NCI-H1048 (cell line): Measurements from ENCODE around the gene TRAPPC10.

Experiments
- DNase-seq: peaks from one replicate; lab custom pipeline; 2025; lab: John Stamatoyannopoulos, UW

The TRAPPC10 gene

GRCh38 chr21:44005071-44005470 lies 7.0 kb upstream of the TRAPPC10 start:
- no peak for DNase-seq

DNA sequence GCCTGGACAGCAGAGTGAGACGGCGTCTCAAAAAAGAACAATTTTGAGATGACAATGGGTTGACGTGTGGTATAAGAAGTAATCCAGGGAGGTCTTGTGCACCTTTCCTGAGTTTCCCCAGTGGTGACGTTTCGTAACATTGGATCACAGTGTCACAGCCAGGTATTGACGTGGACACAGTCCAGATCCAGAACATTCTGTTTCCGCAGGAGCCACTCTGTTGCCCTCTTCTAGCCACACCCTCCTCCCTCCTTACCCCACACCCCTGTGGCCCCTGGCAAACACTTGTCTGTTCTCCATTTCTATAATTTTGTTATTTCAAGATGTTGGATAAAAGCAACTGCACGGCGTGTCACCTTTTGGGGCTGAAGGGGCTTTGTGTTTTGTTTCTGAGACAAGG lies 6.5 kb upstream of the TRAPPC10 start:
- no peak for DNase-seq

DNA sequence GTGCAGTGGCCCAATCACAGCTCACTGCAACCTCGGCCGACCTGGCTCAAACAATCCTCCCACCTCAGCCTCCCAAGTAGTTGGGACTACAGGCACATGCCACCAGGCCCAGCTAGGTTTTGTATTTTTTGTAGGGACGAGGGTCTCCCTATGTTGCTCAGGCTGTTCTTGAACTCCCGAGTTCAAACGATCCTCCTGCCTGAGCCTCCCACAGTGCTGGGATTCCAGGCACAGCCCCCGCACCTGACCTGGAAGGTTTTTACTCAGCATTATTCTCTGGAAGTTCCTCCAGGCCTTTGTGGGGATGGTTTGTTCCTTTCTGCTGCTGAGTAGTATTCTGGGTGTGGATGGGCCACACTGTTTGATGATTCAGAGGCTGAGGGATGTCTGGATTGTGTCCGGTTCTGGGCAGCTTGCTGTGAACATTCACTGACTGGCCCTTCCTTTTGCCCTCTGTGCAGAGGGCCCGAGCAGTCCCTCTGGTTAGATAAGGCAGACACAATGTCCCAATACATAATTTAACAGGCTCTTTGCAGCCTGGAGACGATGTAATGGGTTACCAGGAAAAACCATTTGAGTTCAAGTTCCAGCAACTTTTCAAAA lies 6.0 kb upstream of the TRAPPC10 start:
- no peak for DNase-seq

GRCh38 chr21:44006656-44007055 lies 5.5 kb upstream of the TRAPPC10 start:
- no peak for DNase-seq

DNA sequence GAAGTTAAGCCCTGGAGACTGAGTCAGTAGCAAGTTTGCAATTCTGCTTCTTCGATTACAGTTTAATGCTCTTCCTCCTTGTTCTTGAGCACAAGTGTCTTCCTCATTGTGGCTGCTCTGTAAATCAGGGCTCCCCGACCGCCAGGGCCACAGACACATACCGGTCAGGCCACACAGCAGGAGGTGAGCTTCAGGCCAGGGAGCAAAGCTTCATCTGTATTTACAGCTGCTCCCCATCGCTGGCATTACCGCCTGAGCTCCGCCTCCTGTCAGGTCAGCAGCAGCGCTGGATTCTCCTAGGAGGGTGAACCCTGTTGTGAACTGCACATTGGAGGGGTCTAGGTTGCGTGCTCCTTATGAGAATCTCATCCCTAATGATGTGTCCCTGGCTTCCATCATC lies 1.7 kb upstream of the TRAPPC10 start:
- DNase-seq: no peak

DNA sequence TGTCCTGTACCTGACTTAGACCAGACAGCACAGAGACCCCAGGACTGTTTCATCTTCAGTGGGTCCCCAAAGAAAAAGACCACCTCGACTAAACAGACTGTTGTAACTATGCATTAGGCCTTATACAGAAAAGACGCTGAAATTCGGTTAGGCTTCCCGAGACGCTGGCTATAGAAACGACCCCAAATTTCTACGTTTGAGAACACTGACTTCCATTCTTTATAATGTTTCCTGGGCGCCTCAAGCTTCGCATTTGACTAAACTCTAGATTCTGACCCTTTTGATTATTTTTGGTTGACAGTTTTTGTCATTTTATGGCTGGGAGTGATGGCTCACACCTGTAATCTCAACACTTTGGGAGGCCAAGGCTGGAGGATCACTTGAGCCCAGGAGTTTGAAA lies 986 bp upstream of the TRAPPC10 start:
- DNase-seq: no peak

- no peak for DNase-seq
Measured at GRCh38 chr21:44012474-44013379, 618 bp downstream of the TRAPPC10 start.

DNA sequence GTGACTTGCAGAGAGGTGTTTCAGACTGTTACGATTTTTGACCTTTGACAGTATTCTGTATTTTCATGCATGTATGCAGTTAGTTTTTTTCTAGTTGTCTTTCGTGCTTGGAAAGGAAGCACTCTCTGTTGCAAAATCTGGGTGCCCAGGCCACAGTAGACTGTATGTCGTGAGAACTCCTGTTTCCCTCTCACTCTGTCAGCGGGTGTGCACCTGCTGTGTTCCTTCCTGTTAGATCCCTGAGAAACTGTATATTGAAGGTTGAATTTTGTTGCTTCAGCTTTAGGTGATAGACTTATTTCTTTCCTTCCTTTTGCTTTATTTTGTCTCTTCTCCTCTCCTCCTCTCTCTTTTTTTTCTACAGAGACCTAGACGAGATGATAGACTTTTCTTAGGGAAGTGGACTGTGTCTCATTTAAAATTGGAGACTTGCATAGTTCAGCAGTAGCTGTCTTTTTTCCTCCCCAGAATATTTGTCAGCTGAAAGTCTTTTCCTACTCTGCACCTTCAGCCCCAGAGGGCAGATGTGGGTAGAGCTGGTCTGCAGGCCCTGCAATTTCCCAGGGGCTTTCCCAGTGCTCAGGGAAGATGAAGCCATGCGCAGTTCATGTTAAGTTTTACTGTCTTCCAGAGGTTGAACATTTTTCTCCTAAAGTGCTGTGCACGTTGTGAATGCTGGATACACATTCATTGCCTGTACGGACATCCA lies 1.4 kb downstream of the TRAPPC10 start:
- no peak for DNase-seq

DNA sequence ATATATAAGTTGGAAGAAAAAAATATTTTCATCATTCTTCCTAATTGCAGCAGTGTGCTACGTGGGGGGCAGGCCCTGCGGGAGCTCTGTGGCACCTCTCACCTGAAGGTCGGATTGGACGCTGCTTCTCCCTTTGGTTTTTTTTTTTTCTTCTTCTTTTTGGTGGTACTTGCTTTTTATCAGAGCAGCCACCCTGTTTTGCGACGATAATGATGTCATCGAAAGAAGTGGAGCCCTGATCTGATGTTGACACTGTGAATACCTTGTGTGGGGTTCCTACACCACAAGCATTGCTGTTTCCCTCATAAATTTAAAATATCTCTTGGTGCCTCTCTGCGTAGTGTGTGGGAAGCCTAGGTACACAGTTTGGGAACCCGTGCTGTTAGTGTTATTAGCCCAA lies 5.5 kb downstream of the TRAPPC10 start:
- DNase-seq: no peak

DNA sequence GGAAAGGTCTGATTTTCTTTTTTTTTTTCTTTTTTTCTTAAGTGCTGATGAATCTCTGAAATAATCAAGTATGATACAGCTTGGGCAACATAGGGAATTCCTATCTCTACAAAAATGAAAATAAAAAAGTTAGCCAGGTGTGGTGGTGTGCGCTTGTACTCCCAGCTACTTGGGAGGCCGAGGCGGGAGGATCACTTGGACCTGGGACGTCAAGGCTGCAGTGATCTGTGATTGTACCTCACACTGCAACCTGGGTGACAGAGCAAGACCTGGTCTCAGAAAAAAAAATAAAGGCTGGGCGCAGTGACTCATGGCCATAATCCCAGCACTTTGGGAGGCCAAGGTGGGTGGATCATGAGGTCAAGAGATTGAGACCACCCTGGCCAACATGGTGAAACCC lies 6.0 kb downstream of the TRAPPC10 start:
- no peak for DNase-seq

DNA sequence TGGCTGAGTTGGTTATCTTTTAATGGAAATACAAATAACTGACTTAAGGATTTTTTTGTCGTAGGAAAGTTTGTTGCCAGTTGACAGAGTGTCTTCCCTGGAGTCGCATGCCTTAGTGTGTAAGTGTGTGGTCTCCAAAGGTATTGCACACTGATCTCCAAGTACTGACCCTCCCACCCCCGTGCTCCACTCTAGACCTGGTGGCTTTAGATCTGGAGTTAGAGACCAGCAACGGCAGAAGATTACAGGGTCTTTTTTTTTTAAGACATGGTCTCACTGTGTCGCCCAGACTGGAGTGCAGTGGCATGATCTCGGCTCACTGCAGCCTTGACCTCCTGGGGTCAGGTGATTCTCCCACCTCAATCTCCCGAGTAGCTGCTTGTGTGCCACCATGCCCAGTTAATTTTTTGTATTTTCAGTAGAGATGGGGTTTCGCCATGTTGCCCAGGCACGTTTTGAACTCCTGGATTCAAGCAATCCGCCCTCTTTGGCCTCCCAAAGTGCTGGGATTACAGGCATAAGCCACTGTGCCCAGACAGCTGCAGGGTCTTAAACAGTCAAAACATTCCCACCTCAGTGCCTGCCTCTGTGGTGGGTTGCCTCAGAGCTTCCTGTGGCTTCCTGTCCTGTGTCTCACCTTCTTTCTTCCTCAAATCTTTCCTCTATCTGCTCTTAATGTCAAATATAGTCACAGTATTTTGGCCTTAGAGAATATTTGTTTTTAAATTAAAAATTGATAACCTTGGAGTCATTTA lies 6.9 kb downstream of the TRAPPC10 start:
- DNase-seq: no peak

GRCh38 chr21:44019568-44019958 lies 7.5 kb downstream of the TRAPPC10 start:
- no peak for DNase-seq

DNA sequence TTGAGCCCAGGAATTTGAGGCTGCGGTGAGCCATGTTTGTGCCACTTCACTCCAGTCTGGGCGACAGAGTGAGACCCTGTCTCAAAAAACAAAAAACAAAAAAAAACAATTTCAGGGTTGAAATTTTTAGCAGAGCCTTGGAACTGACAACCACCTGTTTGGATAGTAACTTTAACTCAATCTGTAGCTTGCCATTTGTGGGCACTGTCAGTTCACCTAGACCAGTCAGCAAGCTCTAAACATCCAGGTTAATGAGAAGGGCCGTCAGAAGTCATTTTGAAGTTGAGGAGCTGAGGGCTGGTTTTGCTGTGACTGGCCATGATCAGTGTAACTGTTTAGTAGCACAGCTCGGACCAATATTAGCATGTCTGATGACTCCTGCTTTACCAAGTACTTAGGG lies 8.4 kb downstream of the TRAPPC10 start:
- DNase-seq: no peak

- no peak for DNase-seq
Measured at GRCh38 chr21:44021064-44021463, 9.0 kb downstream of the TRAPPC10 start.

- no peak for DNase-seq
Measured at GRCh38 chr21:44024257-44024656, 12.1 kb downstream of the TRAPPC10 start.

DNA sequence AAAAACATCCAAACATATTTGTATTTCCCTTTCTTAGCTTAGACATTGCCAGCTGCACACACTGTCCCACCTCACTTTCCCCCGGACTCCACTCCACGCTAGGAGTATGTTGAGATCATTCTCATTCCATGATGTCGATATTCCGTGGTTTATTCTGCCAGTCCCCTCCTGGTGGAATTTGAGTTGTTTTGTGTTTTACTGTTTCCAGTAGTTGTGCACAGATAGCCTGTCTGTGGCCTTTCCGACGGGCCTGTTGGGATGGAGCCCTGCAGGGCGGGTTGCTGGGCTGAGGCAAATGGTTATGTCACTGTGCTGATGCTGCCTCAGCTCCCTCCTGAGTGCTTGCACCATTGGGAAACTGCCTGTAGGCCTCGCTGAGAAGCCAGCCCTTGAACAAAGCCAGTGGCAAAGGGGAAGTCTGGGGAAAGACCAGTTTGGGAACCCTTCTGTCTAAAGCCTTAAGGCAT lies 12.8 kb downstream of the TRAPPC10 start:
- no peak for DNase-seq

DNA sequence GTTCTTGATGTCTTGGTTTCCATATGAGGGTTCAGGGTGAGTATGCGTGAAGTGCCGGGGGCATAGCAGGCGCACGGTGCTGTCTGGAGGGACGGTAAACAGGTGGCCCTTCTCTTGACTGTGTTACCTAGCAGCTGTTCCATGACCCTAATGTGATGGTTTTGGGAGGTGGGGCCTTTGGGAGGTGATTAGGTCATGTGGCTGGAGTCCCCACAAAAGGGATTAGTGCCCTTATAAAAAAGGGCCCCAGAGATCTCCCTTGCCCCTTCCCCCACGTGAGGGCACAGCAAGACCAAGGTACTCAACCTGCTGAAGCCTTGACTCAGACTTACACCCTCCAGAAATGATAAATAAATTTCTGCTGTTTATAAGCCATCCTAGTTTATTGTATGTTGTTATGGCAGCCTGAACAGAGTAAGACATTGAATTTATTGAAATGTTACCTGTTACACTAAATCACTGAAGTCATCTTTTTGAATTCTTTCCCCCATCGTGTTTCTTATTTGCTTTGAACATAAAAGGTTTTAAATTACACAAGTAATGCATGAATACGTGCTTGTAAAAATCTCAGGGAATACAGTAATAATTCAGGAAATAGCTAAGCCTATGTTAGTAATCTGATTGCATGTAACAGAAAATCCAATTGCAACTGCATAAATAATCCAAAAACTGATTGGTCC lies 15.6 kb downstream of the TRAPPC10 start:
- DNase-seq: no peak

GRCh38 chr21:44028287-44028659 lies 16.2 kb downstream of the TRAPPC10 start:
- DNase-seq: no peak

GRCh38 chr21:44029460-44030087 lies 17.5 kb downstream of the TRAPPC10 start:
- DNase-seq: no peak

DNA sequence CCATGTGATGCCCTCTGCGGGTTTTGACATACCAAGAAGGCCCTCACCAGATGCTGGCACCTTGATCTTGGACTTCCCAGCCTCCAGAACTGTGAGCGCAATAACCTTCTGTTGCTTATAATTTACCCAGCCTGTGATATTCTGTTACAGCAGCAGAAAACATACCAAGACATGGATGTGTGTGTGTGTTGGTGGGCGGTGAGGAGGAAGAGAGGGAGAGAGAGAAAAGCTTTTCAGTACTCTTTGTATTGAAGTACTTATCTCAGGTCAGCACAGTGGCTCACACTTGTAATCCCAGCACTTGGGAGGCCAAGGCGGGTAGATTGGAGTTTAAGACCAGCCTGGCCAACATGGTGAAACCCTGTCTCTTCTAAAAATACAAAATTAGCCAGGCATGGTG lies 23.1 kb downstream of the TRAPPC10 start:
- DNase-seq: no peak

DNA sequence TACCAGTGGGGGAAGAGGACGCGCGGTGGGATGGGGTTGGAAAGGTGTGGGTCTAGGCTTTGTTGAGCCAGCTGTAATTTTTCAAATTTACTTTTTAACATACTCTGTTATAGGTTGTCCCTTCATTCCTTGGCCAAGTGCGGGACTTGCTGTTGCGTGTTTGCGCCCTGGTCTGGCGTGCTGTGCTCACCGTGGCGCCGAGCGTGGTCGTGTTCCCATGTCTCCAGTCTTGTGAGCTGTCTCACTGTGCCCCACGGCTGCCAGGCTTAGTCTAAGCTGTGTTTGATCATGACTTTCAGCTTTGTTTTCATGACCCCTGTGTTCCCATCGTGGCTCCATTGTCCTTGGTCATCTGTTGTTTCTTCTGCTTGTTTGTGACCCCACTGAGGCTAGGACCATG lies 26.0 kb downstream of the TRAPPC10 start:
- no peak for DNase-seq
